Measurements from ENCODE around the gene COL23A1.

GRCh38 chr5:178367736-178368120 lies 222.5 kb downstream of the COL23A1 start:
- no peak for TF ChIP-seq POLR2A (IDR thresholded peaks at IDR 0.05; ENCODE audit: low read length)
- no peak for TF ChIP-seq GATA1 (IDR thresholded peaks at IDR 0.05; ENCODE audit: low read depth, low read length)
